ENCODE data around the gene ANKRD1.

DNA sequence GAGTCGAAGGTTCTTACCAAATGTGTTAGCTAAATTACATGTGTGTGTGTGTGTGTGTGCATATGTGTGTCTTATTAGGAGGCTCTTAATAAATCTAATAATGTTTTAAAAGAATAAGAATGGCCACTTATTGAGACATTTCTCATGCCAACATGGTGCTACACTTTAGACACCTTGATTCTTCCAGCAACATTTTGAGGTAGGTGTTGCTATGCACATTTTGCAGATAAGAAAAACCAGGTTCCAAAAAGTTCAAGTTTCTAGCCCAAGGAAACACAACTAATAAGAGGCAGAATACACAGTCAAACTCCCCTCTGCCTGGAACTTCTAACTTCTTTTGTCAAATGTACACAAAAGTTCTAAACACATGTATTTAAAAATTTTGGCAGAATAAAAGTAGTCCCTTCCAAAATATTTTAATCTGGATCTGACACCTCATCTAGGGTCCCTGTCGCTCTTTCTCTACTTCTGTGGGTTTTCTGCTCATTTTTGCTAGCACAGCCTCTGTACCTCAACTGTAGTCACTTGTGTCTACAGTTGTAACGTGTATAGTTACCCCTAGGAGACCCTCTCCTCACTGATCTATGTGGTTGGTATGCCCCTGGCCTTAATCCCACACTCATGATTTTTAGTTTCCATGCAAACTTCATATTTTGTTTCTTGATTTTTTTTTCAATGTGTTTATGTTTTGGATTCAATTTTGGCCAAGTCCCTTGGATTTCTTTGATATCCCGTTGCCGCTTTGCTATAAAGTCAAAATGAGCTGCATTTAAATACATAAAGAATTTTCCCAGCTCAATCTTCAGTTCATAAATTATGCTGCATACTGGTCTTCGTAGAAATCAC, 4.3 kb downstream of the ANKRD1 start:
- TF ChIP-seq, protein P1, sequence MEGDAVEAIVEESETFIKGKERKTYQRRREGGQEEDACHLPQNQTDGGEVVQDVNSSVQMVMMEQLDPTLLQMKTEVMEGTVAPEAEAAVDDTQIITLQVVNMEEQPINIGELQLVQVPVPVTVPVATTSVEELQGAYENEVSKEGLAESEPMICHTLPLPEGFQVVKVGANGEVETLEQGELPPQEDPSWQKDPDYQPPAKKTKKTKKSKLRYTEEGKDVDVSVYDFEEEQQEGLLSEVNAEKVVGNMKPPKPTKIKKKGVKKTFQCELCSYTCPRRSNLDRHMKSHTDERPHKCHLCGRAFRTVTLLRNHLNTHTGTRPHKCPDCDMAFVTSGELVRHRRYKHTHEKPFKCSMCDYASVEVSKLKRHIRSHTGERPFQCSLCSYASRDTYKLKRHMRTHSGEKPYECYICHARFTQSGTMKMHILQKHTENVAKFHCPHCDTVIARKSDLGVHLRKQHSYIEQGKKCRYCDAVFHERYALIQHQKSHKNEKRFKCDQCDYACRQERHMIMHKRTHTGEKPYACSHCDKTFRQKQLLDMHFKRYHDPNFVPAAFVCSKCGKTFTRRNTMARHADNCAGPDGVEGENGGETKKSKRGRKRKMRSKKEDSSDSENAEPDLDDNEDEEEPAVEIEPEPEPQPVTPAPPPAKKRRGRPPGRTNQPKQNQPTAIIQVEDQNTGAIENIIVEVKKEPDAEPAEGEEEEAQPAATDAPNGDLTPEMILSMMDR (IDR thresholded peaks at IDR 0.05 in 4 of 5, conservative IDR thresholded peaks at IDR 0.05 in 1 of 5): no peak
- TF ChIP-seq POLR2A (IDR thresholded peaks at IDR 0.05): no peak
